Activated T-cell treated with anti-CD3 and anti-CD28 coated beads, Interleukin-2, amount 50 U/mL, for 1 hour (primary cell): Measurements from ENCODE around the gene LRRC18.

Experiments used
- DNase-seq: peaks from one replicate; pipeline ENCODE4 v3.0.0-alpha.2; 2020

Gene LRRC18

DNA sequence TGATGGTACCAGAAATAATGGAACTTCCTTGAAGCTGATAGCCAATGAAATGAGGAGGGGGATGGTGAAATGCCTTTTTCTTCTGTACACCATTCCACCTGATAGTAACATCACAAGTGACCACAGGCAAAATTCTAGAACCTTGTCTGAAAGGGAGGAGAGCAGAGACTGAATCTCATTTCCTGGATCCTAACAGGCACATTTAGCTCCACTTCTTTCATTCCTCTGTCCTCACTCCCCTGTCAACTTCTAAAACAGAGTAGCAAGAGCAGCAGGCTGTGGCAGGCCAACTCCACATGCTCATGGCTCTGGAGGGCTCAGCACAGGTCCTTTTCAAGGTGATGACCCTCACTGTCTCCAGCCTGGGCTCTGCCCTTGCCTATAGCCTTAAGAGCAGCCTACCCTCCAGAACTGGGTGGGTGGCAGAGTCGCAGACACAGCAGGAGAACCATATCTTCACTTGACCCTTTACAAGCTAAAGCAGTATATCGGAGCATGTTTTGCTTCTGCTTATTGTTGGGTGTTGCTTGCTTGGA lies at the start of gene LRRC18:
LRRC18 (minus strand) TSS at position 51 of the 536 bp plus-strand sequence. CDS start 25,685 bp downstream, outside the sequence.
- no peak for DNase-seq

DNA sequence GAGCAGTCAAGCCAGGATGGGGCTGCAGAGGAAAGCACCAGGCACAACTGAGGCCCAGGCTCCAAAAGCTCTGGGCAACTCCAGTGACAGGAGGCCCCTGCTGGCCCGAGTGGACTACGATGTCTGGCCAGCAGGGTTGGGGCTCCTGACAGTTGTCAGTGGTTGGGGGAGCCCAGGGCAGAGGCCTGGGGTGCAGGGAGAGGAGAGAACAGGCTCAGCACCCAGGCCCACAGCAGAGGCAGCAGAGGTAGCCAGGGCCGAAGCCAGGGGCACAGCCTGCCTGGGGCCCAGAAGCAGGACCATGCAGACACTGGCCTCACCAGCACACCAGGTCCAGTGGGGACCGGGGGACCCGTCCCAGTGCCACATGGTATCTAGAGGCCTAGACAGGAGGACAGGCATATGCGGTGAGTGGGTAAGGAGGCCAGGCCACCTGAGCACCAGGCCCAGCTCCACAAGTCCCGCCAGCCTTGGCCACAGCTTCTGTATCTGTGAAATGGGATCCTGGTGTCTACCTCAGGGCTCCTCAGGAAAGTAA lies 46.0 kb upstream of the LRRC18 start:
- DNase-seq = no peak

DNA sequence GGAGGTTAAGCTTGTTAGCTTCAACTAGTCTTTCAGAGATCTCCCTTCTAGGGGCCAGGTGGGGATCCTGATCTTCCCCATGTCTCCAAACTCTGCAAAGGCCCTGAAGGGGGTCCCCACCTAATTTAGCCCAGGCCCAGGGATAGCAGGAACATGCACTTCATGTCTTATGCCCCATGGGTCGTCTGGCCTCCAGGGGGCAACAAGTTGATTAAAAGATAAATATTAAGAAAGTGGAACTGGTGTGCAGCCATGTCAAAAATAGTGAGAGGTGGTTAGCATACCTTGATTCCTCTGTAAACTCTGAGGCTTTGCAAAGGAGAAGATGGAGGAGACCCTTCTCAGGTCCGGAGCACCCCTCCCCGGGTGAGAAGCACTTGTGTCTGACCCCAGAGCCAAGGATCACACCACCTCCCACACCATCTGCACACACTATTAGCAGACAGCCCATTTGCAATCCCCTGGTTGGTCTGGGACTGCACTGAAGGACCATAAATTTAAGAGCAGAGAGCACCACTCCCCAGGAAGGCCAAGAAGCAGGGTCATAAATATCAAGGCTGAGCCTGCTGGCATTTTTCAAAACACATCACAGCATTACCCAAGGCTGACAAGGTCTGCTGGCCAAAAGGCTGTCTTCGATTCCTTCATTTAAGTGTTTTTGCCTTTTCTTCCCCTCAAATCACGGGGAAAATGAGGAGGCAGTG lies 44.2 kb upstream of the LRRC18 start:
- DNase-seq = no peak

DNA sequence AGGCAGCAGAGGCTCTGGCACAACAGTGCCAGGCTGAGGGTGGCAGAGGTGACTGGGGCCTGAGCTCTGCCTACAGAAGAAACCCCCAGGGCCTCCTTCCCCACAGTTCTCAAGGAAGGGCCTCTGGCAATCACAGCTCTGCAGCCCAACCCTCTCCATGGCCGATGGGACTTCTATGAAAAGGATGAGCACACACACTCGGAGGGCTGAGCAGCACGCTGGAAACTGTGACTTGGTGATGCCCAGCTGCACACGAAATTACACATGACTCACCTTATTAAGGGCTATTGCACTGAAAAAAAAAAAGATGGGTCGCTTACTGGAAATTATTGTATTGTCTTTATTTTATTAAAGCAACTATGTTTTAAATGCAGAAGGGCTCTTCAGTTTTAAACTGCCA lies 42.9 kb upstream of the LRRC18 start:
- DNase-seq = no peak

DNA sequence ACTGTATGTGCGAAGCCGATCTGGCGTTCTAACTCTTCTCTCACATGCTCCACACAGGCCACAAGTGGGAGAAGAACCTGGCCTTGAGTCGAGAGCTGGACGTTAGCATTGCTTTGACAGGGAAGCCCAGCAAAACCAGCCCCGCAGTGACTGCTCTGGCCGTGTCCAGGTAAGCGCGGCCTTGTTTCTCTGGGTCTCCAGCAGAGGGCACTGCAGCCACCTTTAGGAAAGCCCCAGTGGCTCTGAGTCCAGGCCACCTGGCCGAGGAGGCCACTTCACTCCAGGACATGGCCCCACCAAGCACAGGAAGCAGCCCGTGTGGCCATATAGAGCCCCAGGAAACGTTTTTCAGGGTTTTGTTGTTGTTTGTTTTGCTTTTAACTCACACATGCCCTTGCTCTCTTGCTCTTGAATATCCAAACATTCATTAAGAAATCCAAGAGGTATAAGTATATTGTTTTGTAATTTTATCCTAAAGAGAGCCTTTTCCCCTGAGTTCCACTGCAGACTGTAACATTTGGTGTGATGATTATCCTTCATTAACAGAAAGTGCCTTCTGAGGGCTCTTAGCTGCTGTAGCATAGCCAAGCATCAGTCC lies 41.8 kb upstream of the LRRC18 start:
- DNase-seq = peak; percentile 33

DNA sequence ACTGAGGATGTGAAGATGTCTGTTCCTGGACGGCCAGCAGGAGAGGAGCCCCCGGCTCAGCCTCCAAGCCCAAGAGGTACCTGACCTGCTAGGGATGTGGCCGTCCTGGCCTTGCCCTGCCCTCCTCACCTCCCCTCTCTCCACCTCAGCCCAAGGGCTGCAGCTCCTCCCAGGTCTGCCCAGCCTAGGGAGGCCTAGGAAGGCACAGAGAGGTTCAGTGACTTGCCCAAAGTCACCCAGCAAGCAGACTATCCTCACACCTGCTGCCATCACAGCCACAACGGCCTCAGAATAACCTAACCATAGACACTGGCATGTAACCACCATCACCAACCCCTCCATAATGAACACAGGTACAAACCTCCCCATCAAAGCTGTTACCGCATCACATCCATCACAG lies 38.7 kb upstream of the LRRC18 start:
- DNase-seq = no peak

DNA sequence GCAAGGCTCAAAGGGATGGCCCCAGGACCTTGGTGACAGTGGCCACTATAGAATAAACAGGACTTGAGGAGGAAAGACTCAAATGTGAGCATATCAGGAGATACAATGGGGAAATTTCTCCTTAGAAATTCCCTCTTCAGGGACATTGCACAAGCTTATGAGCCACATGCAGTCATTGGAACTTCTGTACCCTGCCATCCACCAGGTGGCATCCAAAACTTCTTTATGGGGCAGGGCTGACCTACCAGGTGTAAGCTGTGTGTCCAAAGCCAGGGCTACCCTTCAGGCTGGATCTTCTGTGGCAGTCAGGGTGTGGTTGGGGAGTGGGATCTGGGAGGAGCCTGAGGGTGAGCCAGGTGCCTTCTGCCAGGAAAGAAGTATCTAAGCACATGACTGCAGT lies 36.6 kb upstream of the LRRC18 start:
- DNase-seq = no peak

DNA sequence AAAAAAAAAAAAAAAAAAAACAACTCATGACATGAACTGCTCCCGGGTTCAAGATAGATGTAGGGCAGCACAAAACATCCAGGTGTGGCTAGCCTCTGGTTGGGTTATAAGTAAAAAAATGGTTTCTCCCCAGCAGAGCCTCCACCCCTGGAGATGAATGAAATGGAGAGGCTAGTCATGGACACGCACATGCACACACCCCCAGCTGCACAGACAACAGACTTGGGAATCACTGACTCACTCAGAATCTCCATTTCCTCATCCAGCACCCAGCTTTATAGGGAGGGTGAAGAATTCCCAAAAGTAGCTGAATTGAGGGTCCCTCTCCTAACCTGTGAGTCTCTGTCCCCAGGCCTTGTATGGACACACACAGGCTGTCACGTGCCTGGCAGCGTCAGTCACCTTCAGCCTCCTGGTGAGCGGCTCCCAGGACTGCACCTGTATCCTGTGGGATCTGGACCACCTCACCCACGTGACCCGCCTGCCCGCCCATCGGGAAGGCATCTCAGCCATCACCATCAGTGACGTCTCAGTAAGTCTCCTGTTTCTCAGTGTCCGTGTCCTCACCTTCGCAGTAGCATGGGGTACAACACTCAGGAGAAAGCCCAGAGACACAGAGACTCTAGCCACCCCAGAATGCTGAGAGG lies 35.0 kb upstream of the LRRC18 start:
- DNase-seq = no peak

DNA sequence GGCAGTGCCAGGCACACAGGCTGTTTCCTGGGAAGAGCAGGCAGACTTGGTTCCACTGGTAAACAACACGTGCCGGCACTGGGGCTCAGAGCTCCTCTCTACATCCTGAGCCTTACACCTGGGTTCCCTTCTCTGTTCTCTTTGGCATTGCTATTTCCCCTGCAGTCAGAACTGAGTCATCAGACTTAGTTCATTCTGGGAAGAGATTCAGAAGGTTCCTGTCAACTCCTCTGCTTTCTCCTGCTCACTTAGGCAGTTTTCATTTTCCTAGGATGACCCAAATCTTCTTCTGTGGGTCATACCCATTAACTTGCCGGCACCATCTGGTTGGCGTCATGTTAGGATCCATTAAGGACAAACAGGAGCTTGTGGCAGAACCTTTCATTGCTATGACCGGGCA lies 33.4 kb upstream of the LRRC18 start:
- no peak for DNase-seq

DNA sequence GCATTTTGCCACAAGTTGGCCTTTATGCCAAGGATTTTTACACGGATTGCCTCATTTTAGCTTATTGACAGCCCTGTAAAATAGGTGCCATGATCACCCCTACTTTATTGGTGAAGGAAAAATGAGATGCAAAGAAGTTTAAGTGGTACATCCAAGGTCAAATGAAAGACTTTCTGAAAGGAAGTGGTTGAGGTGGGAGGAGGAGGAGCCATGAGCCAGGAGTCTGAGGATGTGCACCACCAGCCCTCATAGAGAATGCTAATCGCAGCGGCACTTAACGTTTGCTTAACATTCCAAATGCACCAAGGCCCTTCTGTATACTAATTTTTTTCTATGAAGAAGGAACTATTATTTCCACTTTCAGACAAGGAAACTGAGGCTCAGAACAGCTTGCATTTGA lies 31.0 kb upstream of the LRRC18 start:
- DNase-seq = no peak

DNA sequence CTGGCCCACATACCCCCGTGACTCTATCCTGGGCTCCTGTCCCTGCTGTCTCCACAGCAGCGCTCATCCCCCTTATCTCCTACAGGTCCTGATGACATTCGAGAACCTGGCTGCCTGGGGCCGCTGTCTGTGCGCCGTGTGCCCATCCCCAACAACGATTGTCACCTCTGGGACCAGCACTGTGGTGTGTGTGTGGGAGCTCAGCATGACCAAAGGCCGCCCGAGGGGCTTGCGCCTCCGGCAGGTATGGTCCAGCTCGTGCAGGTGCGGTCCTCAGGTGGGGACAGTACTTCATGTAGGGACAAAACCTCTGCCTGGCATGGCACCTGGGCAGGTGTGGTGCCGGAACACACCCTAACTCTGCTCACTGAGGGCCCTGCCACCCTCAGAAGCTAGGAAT lies 30.4 kb upstream of the LRRC18 start:
- DNase-seq = no peak

DNA sequence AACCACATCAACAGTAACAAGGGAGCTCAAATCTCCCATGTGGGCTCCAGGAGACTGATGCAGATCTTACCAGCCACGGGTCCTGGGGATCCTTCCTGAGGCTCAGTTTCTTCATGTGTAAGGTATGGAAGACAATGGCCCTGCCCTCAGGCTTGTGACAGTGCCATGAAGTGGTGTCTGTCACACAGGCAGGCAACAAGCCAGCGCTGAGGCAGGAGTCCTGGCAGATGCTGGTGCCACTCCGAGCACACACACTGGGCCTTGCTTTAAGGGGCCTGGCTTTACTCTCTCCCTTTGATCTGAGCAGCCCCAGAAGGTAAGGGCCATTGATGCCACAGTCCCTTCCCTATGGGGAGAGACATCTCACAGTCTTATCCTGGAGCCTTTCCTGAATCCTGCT lies 28.4 kb upstream of the LRRC18 start:
- no peak for DNase-seq

DNA sequence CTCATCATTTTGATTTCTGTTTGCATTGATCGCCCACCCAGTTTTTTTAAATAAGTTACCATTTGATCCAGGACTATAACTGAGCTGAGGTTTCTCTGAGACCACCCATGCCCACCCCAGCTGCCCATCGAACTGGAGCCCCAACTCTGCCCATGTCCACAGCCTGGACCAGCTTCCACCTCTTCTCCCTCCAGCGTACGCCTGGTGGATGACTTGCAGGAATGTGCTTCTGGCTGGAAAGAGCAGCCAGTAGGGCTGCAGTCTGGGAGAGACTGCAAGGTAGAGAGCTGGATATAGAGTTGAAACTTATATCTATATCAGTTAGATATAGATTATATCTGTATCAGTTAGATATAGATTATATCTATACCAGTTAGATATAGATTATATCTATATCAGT lies 25.8 kb upstream of the LRRC18 start:
- DNase-seq = no peak

DNA sequence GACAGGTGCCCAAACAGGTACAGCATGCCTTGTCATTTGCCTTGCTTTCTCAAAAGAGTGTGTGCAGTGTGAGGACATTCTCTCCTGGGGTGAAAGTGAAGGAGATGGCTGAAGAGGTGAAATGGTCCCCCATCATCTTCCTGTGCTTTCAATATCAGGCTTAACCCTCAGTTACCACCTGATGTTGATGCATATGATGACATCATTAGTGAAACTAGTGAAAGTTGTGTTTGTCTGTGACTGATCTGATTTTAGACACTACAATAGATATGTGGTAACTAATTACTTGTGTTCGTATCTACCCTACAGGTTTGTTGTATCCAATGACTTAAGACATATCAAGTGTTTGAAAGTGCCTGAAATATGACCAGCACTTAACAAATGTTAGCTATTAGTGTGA lies 24.4 kb upstream of the LRRC18 start:
- DNase-seq = no peak

DNA sequence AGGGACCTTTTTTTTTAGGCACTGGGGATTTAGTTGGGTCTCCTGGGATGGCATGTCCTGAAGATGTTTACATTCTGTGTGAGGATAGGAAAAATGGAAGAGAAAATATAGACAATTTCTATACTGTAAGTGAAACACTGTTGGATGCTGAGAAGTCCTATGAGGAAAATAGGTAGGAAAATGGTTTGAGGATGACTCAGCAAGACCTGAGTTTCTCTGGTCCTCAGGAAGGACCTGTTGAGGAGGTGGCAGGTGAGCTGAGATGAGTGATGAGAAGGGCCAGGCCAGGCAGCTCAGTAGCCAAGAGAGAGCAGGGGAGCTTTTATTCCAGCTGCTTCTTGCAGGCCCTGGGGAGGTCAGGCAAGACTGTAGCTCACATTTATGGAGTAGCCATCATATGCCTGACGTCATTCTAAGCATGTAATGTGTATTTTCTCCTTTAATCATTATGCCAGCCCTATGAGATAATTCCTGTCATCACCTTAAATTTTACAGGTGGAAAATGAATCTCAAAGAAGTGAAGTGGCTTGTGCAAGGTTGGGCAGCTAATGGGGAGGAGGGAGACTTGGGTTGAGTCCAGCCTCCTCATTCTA lies 19.1 kb upstream of the LRRC18 start:
- no peak for DNase-seq

DNA sequence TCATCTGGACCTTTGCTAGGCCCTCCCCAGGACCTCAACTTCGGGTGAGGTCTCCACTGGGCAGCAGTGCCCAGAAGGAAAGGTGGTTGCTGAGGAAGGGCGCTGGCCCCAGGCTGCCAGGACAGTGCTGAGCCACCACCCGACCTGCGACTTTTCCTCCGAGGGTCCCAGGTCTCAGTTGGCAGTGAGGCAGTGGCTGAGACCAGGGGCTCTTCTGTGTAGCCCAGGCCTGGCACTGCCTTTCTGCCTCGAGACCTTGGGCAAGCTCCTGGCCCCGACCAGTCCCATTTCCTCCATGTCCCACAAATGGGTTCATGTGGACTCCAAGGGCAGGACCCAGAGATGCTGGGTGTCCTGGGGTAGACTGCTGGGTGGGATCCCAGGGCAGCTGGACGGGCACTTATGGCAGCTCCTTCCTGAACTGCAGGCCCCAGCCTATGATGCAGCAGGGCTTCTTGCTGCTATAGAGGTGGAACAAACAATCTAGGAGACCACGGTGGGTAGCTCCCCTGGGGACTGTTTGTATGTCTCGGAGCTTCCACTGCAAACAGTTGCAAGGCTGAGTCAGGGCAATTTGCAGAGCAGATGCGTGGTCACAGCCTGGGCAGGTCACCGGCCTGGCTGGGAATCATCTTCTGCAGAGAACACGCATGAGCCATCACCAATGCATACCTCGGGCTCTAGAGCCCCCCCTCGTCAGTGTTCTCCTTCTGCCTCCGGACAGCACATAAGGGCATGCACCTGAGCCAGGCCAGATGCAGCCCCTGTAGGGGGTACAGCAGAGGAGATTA lies 17.9 kb upstream of the LRRC18 start:
- no peak for DNase-seq

DNA sequence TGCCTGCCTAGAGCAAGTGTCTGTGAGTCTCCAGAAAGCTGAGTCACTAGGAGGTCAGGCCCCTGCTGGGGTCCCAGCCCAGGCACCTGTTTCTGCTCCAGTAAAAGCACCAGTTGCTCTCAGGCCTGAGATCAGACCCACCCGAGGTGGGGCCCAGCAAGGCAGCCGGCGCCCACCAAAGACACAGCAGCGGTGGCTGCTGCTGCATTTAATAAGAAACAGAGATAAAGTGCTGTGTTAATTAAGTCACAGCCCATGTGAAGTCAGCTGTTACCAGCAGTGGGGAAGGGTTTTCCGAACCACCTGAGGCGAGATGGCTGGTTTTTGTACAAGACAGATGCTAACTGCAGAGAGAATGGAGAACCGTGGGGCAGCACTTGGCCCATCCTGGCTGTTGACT lies 12.1 kb upstream of the LRRC18 start:
- DNase-seq = no peak

DNA sequence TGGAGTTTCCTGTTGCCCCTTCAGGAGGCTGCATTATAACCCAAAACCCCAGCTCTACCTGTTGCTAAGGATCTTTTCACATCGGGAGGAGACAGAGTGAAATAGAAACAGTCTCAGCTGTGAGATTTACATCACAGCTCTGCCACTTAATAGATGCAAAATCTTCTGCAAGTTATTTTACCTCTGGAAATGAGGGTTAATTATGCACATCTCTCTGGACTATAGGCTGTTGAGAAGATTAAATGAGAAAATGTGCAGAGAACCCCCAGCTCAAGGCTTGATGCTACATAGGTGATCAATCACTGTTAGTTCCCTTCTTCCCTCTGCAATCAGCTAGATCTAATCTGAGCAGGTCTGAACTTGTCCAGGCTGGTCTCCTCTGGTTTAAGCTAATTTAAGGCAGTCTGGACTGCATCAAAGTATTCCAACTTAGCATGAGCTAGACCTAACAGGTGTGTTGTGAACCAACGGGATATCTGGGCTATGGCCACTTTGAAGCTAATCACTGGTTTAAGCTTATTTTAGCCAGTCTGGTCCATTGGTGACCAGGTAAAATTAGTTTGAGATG lies 8.9 kb upstream of the LRRC18 start:
- no peak for DNase-seq

DNA sequence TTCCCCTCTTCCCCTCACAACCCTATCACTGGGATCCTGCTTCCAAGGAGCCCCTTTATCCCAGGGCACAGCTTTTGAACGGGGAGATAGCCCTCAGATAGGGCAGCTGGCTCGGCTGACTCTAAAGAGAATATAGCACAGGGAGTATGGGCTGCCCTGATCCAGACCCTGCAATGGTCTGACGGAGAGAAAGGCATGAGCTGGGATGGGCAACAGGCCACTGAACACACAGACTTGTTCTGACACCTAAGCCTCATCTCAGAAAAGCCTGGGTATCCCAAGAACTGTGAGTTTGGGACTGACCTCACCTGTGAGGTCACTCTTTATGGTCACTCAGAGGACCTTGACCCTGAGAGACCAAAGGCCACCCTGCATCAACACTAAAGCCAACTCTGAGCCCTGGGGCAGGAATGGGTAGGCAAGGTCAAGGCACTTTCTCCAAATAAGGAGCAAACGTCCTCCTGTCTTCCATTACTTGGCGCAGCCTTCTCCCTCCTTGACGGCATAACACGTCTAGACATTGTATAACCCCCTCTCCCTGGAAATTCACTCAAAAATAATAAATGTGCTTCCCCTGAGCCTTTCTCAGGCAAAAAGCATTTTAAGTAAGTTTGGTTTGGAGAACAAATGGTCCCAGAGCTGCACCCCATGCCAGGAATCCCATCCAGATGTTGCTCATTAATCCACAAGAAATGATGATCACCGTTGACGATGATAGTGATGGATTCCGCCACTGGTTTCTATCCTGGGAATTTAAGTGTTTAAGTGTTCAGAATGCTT lies 8.2 kb upstream of the LRRC18 start:
- no peak for DNase-seq

DNA sequence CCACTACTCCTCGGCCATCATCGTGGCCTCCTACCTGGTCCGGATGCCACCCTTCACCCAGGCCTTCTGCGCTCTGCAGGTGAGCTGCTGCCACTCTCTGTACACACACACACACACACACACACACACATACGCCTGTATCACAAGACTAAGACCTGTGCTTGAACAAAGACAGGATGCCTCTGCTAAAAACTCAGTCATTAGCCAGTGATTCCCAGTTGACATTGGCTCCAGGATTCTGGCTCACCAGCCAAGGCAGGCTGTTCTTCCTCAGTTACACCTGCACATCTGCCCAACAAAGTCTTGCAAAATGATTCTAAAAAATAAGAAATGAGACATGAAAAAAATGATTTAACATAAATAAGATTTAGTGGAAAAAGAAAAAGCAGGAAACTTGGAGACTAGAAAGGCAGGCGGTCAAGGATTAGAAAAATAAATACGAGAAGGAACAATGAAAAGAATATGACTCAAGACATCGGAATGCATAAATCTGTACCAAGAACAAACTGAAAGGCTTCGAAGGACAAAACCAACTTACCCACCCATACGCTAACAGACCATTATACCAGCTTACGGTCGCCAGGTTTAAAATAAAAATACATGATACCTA lies 7.4 kb upstream of the LRRC18 start:
- no peak for DNase-seq

DNA sequence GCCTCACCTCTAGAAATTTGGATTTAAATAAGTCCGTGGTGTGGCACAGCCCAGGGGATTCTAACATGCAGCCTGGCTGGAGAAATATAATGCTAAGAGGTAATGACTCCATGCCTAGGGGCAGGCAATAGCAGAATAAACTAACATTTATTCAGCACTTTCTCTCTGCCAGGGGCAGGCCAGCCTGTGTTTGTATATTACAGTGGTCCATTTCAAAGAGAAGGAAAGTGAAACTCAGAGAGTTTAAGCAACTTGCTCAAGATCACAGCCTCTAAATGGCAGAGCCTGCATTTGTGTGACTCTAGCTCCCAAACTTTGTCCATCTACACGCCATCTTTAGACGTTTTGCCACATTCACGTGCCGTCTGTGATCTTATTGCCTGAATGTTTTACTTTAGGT lies 6.7 kb upstream of the LRRC18 start:
- DNase-seq = no peak
